Cardiac muscle cell (in vitro differentiated cells and primary cell): Measurements from ENCODE around the gene KDM3B. TPM values are rescaled to one million over a fixed set of nuclear protein-coding genes. Genes with fewer than 3 reads are reported as not detected.
A peak's percentile ranks its signal among the peaks of the same experiment; 100 is the strongest.
"Not testable (repeated sequence)": the region's sequence is repeated elsewhere in the genome, so short reads cannot be mapped to it uniquely, and the experiment has no call there.

Source experiments
- DNase-seq, 2 donors: peaks; one replicate each; pipeline versions ENCODE4 v3.0.0 to v3.0.0-alpha.2; 2010 to 2017; ENCODE audit warnings: low read depth in 1 of 2, low spot score in 1 of 2
- H3K27ac ChIP-seq: fragments of 200-600 bp; sonication (generic); 2 replicates; pipeline ENCODE4 v1.5.1; 2016
- H3K27me3 ChIP-seq: fragments of 200-600 bp; sonication (generic); 2 replicates; pipeline ENCODE4 v1.6.0; 2016; ENCODE audit warnings: control low read depth
- H3K36me3 ChIP-seq: fragments of 200-600 bp; sonication (generic); 2 replicates; pipeline ENCODE4 v1.5.1; 2016; ENCODE audit warnings: control low read depth
- H3K4me1 ChIP-seq: fragments of 200-600 bp; sonication (generic); 2 replicates; pipeline ENCODE4 v1.8.1; 2017; ENCODE audit warnings: low read depth, mild to moderate bottlenecking, mixed run types
- H3K4me3 ChIP-seq: fragments of 200-600 bp; sonication (generic); 2 replicates; pipeline ENCODE4 v1.5.1; 2016; ENCODE audit warnings: mild to moderate bottlenecking
- H3K9me3 ChIP-seq: fragments of 200-600 bp; sonication (generic); 2 replicates; pipeline ENCODE4 v1.5.1; 2017; ENCODE audit warnings: low read depth, mild to moderate bottlenecking, control low read depth
- polyA plus RNA-seq: library from polyadenylated mRNA; unstranded; fragments of >200 nt; fragmentation: Nextera tagmentation; extraction: Ambion mirVana; gene quantifications from 2 replicates; pipeline ENCODE4 v1.2.1, GENCODE V29; 2016
- total RNA-seq: library from RNA; depleted of rRNA; stranded (reverse); fragments of >200 nt; gene quantifications from 2 replicates; pipeline ENCODE4 v1.2.3, GENCODE V29; 2016
- TF ChIP-seq, protein P1 (sequence below): IDR thresholded peaks from 2 replicates; pipeline ENCODE4 v1.5.1; 2012; ENCODE audit warnings: low read depth, mild to moderate bottlenecking, low read length

KDM3B gene
- total and polyA plus RNA-seq, 2 experiments from 2014 or later, result 36.5 to 99.2 TPM

GRCh38 chr5:138382347-138382746 is 29.9 kb downstream of the KDM3B start:
- no peak overlapping the region for H3K4me3 ChIP-seq
- H3K27me3 ChIP-seq, result no peaks in the 10 kb centered on the region
- no peaks in the 10 kb centered on the region for H3K9me3 ChIP-seq
- H3K36me3 ChIP-seq, result peaks cover 74% of the 10 kb centered on the region
- no peak overlapping the region for H3K27ac ChIP-seq
- no peak for DNase-seq
- TF ChIP-seq, protein P1, sequence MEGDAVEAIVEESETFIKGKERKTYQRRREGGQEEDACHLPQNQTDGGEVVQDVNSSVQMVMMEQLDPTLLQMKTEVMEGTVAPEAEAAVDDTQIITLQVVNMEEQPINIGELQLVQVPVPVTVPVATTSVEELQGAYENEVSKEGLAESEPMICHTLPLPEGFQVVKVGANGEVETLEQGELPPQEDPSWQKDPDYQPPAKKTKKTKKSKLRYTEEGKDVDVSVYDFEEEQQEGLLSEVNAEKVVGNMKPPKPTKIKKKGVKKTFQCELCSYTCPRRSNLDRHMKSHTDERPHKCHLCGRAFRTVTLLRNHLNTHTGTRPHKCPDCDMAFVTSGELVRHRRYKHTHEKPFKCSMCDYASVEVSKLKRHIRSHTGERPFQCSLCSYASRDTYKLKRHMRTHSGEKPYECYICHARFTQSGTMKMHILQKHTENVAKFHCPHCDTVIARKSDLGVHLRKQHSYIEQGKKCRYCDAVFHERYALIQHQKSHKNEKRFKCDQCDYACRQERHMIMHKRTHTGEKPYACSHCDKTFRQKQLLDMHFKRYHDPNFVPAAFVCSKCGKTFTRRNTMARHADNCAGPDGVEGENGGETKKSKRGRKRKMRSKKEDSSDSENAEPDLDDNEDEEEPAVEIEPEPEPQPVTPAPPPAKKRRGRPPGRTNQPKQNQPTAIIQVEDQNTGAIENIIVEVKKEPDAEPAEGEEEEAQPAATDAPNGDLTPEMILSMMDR, result no peak
- H3K4me1 ChIP-seq, result no peaks in the 10 kb centered on the region

DNA sequence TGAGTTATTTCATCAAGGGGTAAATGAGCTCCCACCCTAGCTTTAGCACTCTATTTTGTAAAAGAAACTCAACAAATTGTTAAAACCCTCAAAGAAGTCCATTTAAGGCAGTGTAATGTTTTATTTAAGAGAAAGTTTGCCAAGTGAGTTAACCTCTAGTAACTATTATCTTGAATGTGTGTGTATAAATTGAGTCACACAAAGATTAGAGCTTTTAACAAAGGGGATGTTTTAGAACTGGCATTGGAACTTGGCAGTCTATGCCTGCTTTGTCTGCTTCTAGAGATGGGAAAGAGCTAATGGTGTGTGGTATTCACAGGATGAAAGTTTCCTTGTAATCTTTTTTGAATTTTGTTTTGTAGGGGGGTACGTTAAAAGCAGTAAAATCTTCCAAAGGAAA is 33.2 kb downstream of the KDM3B start:
- TF ChIP-seq, protein P1, result no peak
- Histone ChIP-seq H3K4me3 (no peak overlapping the region), H3K27ac (no peak overlapping the region), H3K36me3 (peaks cover 55% of the 10 kb centered on the region), H3K4me1 (peaks cover 5% of the 10 kb centered on the region), H3K9me3 (no peaks in the 10 kb centered on the region), H3K27me3 (no peaks in the 10 kb centered on the region)
- DNase-seq, result peak in 1 of 2 donors; percentile 64

GRCh38 chr5:138386290-138386689 is 33.8 kb downstream of the KDM3B start:
- no peak for DNase-seq
- TF ChIP-seq, protein P1, result no peak
- H3K27ac ChIP-seq, result no peak overlapping the region

DNA sequence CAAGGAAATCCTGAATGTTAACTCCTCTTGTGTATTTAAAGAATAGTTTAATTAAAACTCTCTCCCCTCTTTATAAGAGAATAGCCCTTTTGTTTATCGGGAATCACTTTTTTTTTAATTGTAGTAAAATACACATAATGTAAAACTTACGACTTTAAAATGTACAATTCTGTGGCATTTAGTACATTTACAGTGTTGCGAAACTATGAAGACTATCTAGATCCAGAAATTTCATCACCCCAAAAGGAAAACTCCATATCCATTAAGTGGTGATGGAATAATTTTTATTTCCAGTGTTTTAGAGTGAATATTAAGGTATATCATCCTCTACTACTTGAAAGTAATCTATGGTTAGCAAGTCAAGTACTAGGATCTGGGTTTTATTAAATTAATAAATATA is 36.8 kb downstream of the KDM3B start:
- Histone ChIP-seq H3K4me3 (no peak overlapping the region), H3K9me3 (no peaks in the 10 kb centered on the region), H3K4me1 (peaks cover 30% of the 10 kb centered on the region), H3K36me3 (peaks cover 42% of the 10 kb centered on the region), H3K27ac (peak overlapping the region; percentile 11), H3K27me3 (no peaks in the 10 kb centered on the region)
- DNase-seq, result peak in 1 of 2 donors; percentile 38
- TF ChIP-seq, protein P1, result no peak

More at GRCh38 chr5:138386290-138386689, 33.8 kb downstream of the KDM3B start:
- peaks cover 11% of the 10 kb centered on the region for H3K4me1 ChIP-seq
- no peaks in the 10 kb centered on the region for H3K9me3 ChIP-seq
- H3K27me3 ChIP-seq, result no peaks in the 10 kb centered on the region
- no peak overlapping the region for H3K4me3 ChIP-seq
- H3K36me3 ChIP-seq, result peaks cover 49% of the 10 kb centered on the region

GRCh38 chr5:138389911-138390310 is 37.4 kb downstream of the KDM3B start:
- not testable (repeated sequence) for H3K4me3 ChIP-seq, DNase-seq, H3K9me3 ChIP-seq, H3K27me3 ChIP-seq
- H3K36me3 ChIP-seq, result peaks cover 47% of the 10 kb centered on the region
- peak overlapping the region; percentile 94 for H3K27ac ChIP-seq
- peaks cover 30% of the 10 kb centered on the region for H3K4me1 ChIP-seq

- Histone ChIP-seq H3K4me1 (peaks cover 30% of the 10 kb centered on the region), H3K27ac (peak overlapping the region; percentile 94), H3K27me3 (no peaks in the 10 kb centered on the region), H3K9me3 (no peaks in the 10 kb centered on the region), H3K36me3 (peaks cover 45% of the 10 kb centered on the region), H3K4me3 (no peak overlapping the region)
- TF ChIP-seq, protein P1, result no peak
- peak in 1 of 2 donors; percentile 83 for DNase-seq
Measured at GRCh38 chr5:138391859-138392386, 39.4 kb downstream of the KDM3B start.
